ENCODE data around the gene PHC2. TPM values are rescaled to one million over a fixed set of nuclear protein-coding genes. Genes with fewer than 3 reads are reported as not detected.

PHC2 gene
- total RNA-seq, 1 donor from 2014 or later, result 65.0 TPM

GRCh38 chr1:33402206-33402605 is 28.7 kb downstream of the PHC2 start:
- Histone ChIP-seq H3K36me3 (no peaks in the 10 kb centered on the region), H3K79me2 (ENCODE audit: low read depth) (no peaks in the 10 kb centered on the region)

GRCh38 chr1:33401471-33401870 is 29.4 kb downstream of the PHC2 start:
- peaks cover 3% of the 10 kb centered on the region for H3K36me3 Mint-ChIP-seq
- no peaks in the 10 kb centered on the region for H3K27me3 Mint-ChIP-seq (ENCODE audit: insufficient read depth, low read depth)
- Histone ChIP-seq H3K4me1 (no peaks in the 10 kb centered on the region), H4K20me1 (ENCODE audit: low read depth) (no peaks in the 10 kb centered on the region), H3K79me2 (ENCODE audit: low read depth) (no peaks in the 10 kb centered on the region), H3K4me2 (no peak overlapping the region), H3K9ac (no peak overlapping the region), H3K4me3 (no peak overlapping the region), H3F3A (ENCODE audit: low read depth) (no peaks in the 10 kb centered on the region), H2AFZ (replicated peaks) (no peak overlapping the region), H3K27ac (no peak overlapping the region), H3K9me3 (ENCODE audit: low read depth) (no peaks in the 10 kb centered on the region), H3K36me3 (no peaks in the 10 kb centered on the region), H3K27me3 (no peaks in the 10 kb centered on the region)
- no peak for TF ChIP-seq EZH2 (IDR thresholded peaks at IDR 0.05)
- no peak for TF ChIP-seq EZH2phosphoT487 (IDR thresholded peaks at IDR 0.05)
- no peak for TF ChIP-seq CTCF (IDR thresholded peaks at IDR 0.05)
- H3K4me3 Mint-ChIP-seq, result no peak overlapping the region
- DNase-seq (ENCODE audit: low spot score), result no peak
- peaks cover 4% of the 10 kb centered on the region for H3K9me3 Mint-ChIP-seq
- H3K27ac Mint-ChIP-seq, result no peak overlapping the region
- H3K4me1 Mint-ChIP-seq, result peaks cover 8% of the 10 kb centered on the region

More at GRCh38 chr1:33402206-33402605, 28.7 kb downstream of the PHC2 start:
- Histone ChIP-seq H3K27ac (no peak overlapping the region), H3K9me3 (ENCODE audit: low read depth) (no peaks in the 10 kb centered on the region), H3K4me1 (no peaks in the 10 kb centered on the region), H3F3A (ENCODE audit: low read depth) (no peaks in the 10 kb centered on the region), H4K20me1 (ENCODE audit: low read depth) (no peaks in the 10 kb centered on the region), H3K4me3 (no peak overlapping the region), H3K9ac (no peak overlapping the region), H2AFZ (replicated peaks) (no peak overlapping the region), H3K27me3 (no peaks in the 10 kb centered on the region), H3K4me2 (no peak overlapping the region)
- Mint-ChIP-seq H3K36me3 (peaks cover 3% of the 10 kb centered on the region), H3K4me1 (peaks cover 8% of the 10 kb centered on the region), H3K27me3 (ENCODE audit: insufficient read depth, low read depth) (no peaks in the 10 kb centered on the region), H3K27ac (no peak overlapping the region), H3K9me3 (peaks cover 4% of the 10 kb centered on the region), H3K4me3 (no peak overlapping the region)
- no peak for TF ChIP-seq EZH2 (IDR thresholded peaks at IDR 0.05)
- no peak for TF ChIP-seq CTCF (IDR thresholded peaks at IDR 0.05)
- TF ChIP-seq EZH2phosphoT487 (IDR thresholded peaks at IDR 0.05), result no peak
- DNase-seq (ENCODE audit: low spot score), result no peak

GRCh38 chr1:33400153-33400911 is 30.6 kb downstream of the PHC2 start:
- no peaks in the 10 kb centered on the region for H3K27me3 Mint-ChIP-seq (ENCODE audit: insufficient read depth, low read depth)
- H3F3A ChIP-seq (ENCODE audit: low read depth), result no peaks in the 10 kb centered on the region

GRCh38 chr1:33399375-33399774 is 31.5 kb downstream of the PHC2 start:
- H3K9ac ChIP-seq, result no peak overlapping the region
- Mint-ChIP-seq H3K4me1 (peaks cover 10% of the 10 kb centered on the region), H3K9me3 (peaks cover 2% of the 10 kb centered on the region), H3K27ac (no peak overlapping the region), H3K27me3 (ENCODE audit: insufficient read depth, low read depth) (no peaks in the 10 kb centered on the region), H3K4me3 (no peak overlapping the region), H3K36me3 (peaks cover 3% of the 10 kb centered on the region)
- H3K79me2 ChIP-seq (ENCODE audit: low read depth), result no peaks in the 10 kb centered on the region
- no peak overlapping the region for H3K4me3 ChIP-seq
- no peaks in the 10 kb centered on the region for H3K27me3 ChIP-seq
- DNase-seq (ENCODE audit: low spot score), result no peak
- no peak overlapping the region for H3K27ac ChIP-seq
- no peaks in the 10 kb centered on the region for H3K4me1 ChIP-seq
- H3K9me3 ChIP-seq (ENCODE audit: low read depth), result no peaks in the 10 kb centered on the region
- H4K20me1 ChIP-seq (ENCODE audit: low read depth), result no peaks in the 10 kb centered on the region
- no peaks in the 10 kb centered on the region for H3K36me3 ChIP-seq
- TF ChIP-seq EZH2 (IDR thresholded peaks at IDR 0.05) (no peak), CTCF (IDR thresholded peaks at IDR 0.05) (no peak), EZH2phosphoT487 (IDR thresholded peaks at IDR 0.05) (no peak)
- no peak overlapping the region for H3K4me2 ChIP-seq
- H3F3A ChIP-seq (ENCODE audit: low read depth), result no peaks in the 10 kb centered on the region
- no peak overlapping the region for H2AFZ ChIP-seq (replicated peaks)

More at GRCh38 chr1:33400153-33400911, 30.6 kb downstream of the PHC2 start:
- Histone ChIP-seq H3K79me2 (ENCODE audit: low read depth) (no peaks in the 10 kb centered on the region), H4K20me1 (ENCODE audit: low read depth) (no peaks in the 10 kb centered on the region), H3K4me3 (no peak overlapping the region), H3K27ac (no peak overlapping the region), H3K4me2 (no peak overlapping the region), H3K4me1 (no peaks in the 10 kb centered on the region), H3K9me3 (ENCODE audit: low read depth) (no peaks in the 10 kb centered on the region), H3K36me3 (no peaks in the 10 kb centered on the region), H3K9ac (no peak overlapping the region), H3K27me3 (no peaks in the 10 kb centered on the region), H2AFZ (replicated peaks) (no peak overlapping the region)
- peaks cover 8% of the 10 kb centered on the region for H3K4me1 Mint-ChIP-seq
- peaks cover 2% of the 10 kb centered on the region for H3K9me3 Mint-ChIP-seq
- no peak overlapping the region for H3K27ac Mint-ChIP-seq
- no peak for TF ChIP-seq EZH2phosphoT487 (IDR thresholded peaks at IDR 0.05)
- no peak for DNase-seq (ENCODE audit: low spot score)
- peaks cover 3% of the 10 kb centered on the region for H3K36me3 Mint-ChIP-seq
- H3K4me3 Mint-ChIP-seq, result no peak overlapping the region
